Esophagus squamous epithelium (tissue), 5 donors: ENCODE results near the gene SLC35F4. TPM values are rescaled to one million over a fixed set of nuclear protein-coding genes. Genes with fewer than 3 reads are reported as not detected.
"Not testable (repeated sequence)": the region's sequence is repeated elsewhere in the genome, so short reads cannot be mapped to it uniquely, and the experiment has no call there.

Experiments used
- DNase-seq: peaks from one replicate; lab custom pipeline; 2025; lab: John Stamatoyannopoulos, UW
- H3K27ac ChIP-seq, 4 donors: fragments of 200-600 bp; sonication (generic); one replicate each; pipeline ENCODE4 v1.5.1; 2016 to 2019; ENCODE audit warnings: mild to moderate bottlenecking in 1 of 4
- H3K27me3 ChIP-seq, 4 donors: fragments of 200-600 bp; sonication (generic); 1 replicate in 3 of 4; 2 replicates in 1 of 4; pipeline versions ENCODE4 v1.5.1 to v1.6.0; 2017 to 2021; ENCODE audit warnings: antibody characterized with exemption in 1 of 4
- H3K36me3 ChIP-seq, 3 donors: fragments of 200-600 bp; sonication (generic); one replicate each; pipeline ENCODE4 v1.5.1; 2016 to 2019
- H3K4me1 ChIP-seq, 3 donors: fragments of 200-600 bp; sonication (generic); one replicate each; pipeline ENCODE4 v1.5.1; 2017 to 2019
- H3K4me3 ChIP-seq, 4 donors: fragments of 200-600 bp; sonication (generic); 1 replicate in 3 of 4; 2 replicates in 1 of 4; pipeline ENCODE4 v1.5.1; 2016 to 2019; ENCODE audit warnings: mild to moderate bottlenecking in 2 of 4, moderate library complexity in 1 of 4
- H3K9me3 ChIP-seq, 3 donors: fragments of 200-600 bp; sonication (generic); one replicate each; pipeline ENCODE4 v1.5.1; 2016 to 2019
- POLR2A ChIP-seq, 4 donors: fragments of 450-650 bp; IDR thresholded peaks; one replicate each; pipeline ENCODE4 v1.6.1; 2017; ENCODE audit warnings: antibody characterized with exemption in 4 of 4, mild to moderate bottlenecking in 4 of 4, moderate library complexity in 3 of 4
- WGBS, 2 donors: methylation state at CpG; one replicate each; pipeline ENCODE4 v1.1.5; 2018; 5-methylcytosine and 5-hydroxymethylcytosine counted together
- intact Hi-C: fragments of 100-400 bp; cut with DNase I; formaldehyde crosslinking; loops from one replicate; pipeline ENCODE4 v1.15.0; 2022
- total RNA-seq, 4 donors: library from RNA; depleted of rRNA; stranded (reverse); fragments of >200 nt; gene quantifications; one replicate each; pipeline ENCODE4 v1.1.0, GENCODE V29; 2016
- TF ChIP-seq, protein P1 (sequence below), 6 experiments: fragments of 450-650 bp in 4 of 6; fragments of 200-600 bp in 2 of 6; sonication (generic) in 2 of 6; IDR thresholded peaks; one replicate each; pipeline ENCODE4 v1.5.1; 2016 to 2019; ENCODE audit warnings: antibody characterized with exemption in 6 of 6, mild to moderate bottlenecking in 4 of 6, moderate library complexity in 4 of 6
- donor health status: DM: yes; HTN: yes; CAD: no.

SLC35F4 gene
- total RNA-seq, 4 donors from 2014 or later = not detected

DNA sequence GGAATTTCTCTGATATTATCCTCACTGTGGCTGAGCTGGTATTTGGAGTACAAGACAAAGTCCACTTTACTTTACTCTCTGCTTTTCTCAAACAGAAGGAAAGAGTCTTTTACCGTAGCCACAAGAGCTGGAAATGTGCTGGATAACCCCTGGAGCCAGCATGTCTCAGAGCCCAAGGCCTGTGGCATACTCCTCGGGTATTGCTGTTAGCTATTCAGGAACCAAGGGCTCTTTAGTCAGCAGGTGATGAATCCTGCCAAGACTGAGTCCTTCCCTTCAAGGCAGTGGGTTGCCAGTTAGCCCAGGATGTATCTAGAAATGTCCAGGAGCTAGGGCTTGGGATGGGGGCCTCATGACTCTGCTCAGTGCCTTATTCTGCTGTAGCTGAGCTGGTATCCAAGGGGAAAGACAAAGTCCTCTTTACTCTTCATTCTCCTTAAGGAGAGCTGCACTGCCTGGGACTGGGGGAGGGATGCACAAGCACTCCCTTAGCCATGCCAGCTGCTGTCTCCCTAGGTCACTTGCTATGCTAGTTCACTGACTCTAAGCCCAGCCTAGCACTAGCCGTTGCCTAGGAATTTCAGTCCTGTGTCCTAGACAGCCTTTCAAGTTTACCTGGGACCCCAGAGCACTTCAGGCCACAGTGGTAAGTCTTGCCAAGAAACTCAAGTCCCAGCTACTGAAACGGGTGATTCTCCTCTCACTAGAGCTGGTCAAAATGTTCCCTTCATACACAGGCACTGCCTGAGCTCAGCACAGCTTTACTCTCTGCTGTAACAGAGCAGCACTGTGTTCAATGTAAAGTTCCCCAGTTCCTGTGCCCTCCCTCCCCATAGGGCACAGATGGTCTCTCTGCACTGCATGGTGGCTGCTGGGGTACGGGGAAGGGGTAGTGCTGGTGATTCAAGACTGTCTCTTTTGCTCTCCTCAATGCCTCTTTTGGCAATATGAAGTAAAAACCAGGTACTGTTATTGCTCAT, 136.4 kb downstream of the SLC35F4 start:
- no peak overlapping the region for H3K4me3 ChIP-seq
- DNase-seq = no peak
- no peaks in the 10 kb centered on the region for H3K4me1 ChIP-seq
- H3K27ac ChIP-seq = no peak overlapping the region
- no peaks in the 10 kb centered on the region for H3K36me3 ChIP-seq
- no peaks in the 10 kb centered on the region for H3K27me3 ChIP-seq
- TF ChIP-seq, protein P1, sequence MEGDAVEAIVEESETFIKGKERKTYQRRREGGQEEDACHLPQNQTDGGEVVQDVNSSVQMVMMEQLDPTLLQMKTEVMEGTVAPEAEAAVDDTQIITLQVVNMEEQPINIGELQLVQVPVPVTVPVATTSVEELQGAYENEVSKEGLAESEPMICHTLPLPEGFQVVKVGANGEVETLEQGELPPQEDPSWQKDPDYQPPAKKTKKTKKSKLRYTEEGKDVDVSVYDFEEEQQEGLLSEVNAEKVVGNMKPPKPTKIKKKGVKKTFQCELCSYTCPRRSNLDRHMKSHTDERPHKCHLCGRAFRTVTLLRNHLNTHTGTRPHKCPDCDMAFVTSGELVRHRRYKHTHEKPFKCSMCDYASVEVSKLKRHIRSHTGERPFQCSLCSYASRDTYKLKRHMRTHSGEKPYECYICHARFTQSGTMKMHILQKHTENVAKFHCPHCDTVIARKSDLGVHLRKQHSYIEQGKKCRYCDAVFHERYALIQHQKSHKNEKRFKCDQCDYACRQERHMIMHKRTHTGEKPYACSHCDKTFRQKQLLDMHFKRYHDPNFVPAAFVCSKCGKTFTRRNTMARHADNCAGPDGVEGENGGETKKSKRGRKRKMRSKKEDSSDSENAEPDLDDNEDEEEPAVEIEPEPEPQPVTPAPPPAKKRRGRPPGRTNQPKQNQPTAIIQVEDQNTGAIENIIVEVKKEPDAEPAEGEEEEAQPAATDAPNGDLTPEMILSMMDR (IDR thresholded peaks at IDR 0.05) = no peak
- no peak for TF ChIP-seq POLR2A (IDR thresholded peaks at IDR 0.05)
- 64 to 72% methylated on average over 3 to 4 of the region's 5 CpGs for WGBS, 2 donors
- intact Hi-C loops = no loop called here
- H3K9me3 ChIP-seq = no peaks in the 10 kb centered on the region

DNA sequence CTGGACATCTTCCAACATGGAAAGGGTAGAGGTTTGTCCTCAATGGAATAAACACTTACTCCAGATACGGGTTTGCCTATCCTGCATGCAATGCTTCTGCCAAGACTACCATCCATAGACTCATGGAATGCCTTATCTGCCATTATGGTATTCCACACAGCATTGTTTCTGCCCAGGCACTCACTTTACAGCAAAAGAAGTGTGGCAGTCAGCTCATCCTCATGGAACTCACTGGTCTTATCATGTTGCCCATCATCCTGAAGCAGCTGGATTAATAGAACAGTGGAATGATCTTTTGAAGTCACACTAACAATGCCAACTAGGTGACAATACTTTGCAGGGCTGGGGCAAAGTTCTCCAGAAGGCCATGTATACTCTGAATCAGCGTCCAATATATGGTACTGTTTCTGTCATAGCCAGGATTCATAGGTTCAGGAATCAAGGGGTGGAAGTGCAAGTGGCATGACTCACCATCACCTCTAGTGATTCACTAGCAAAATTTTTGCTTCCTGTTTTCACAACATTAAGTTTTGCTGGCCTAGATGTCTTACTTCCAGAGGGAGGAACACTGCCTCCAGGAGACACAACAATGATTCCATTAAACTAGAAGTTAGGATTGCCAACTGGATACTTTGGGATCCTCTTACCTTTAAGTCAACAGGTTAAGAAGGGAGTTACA, 140.4 kb downstream of the SLC35F4 start:
- 45 to 51% methylated on average over 2 of the region's 2 CpGs for WGBS, 2 donors
- no peak for DNase-seq
- intact Hi-C loops = no loop called here
- no peaks in the 10 kb centered on the region for H3K27me3 ChIP-seq
- H3K36me3 ChIP-seq = no peaks in the 10 kb centered on the region
- no peak for TF ChIP-seq POLR2A (IDR thresholded peaks at IDR 0.05)
- TF ChIP-seq, protein P1 (IDR thresholded peaks at IDR 0.05) = no peak
- no peaks in the 10 kb centered on the region for H3K9me3 ChIP-seq
- no peak overlapping the region for H3K4me3 ChIP-seq
- no peaks in the 10 kb centered on the region for H3K4me1 ChIP-seq
- H3K27ac ChIP-seq = no peak overlapping the region

DNA sequence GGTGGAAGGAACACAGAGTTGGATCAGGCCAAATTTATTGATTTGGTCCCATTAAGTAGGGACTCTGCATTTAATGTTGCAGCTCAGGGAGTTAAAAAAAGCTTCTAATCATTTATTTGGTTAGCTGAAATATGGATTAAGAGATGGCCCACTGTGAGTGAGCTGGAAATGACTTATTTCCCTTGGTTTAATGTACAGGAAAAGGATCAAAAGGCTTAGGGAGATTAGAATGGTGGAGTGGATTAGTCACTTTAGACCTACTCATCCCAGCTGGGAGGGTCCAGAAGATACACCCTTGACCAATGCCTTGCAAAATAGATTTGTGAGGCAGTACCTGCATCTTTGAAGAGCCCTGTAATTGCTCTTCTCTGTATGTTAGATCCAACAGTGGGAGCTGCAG, 143.8 kb downstream of the SLC35F4 start:
- H3K9me3 ChIP-seq, intact Hi-C loops, H3K4me1 ChIP-seq, H3K36me3 ChIP-seq, H3K27ac ChIP-seq, H3K4me3 ChIP-seq, H3K27me3 ChIP-seq, DNase-seq: not testable (repeated sequence)

DNA sequence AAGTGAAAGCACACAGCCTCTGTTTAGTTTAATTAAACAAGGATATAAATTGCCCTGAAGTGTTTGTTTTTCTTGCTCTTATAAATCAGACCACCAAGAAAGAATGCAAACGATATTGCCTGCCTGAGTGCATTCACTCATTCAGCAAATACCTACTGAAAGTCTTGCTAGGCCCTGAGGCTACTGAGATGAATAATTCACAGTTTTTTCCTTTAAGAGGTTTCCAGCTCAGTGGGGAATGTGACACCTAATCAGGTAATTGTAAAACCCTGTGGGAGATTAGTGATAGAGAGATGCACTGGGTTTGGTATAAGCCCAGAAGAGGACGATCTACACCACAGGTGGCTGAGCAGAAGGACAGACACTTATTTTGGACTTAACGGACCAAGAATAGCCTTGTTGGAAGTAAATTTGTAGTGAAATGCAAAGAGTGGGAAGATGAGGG, 151.4 kb downstream of the SLC35F4 start:
- 8 to 15% methylated on average over 3 of the region's 3 CpGs for WGBS, 2 donors

DNA sequence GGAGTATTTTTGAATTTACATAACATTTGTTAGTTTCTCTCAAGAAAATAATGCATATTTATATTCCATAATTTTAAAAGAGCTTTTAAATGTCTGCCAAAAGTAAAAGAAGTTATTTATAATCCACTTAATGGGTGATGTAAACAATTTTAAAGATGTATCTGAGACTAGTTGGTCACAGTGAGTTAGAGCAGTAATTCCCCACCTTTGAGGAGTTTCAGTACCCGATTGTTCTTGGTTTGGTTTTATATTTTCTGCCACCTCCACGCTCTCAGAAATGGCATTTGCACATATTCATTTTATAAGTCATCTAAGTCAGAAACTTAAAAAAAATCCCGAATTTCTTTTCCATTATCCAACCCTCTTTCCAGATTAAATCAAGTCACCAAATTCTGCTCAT, 153.2 kb downstream of the SLC35F4 start:
- no peaks in the 10 kb centered on the region for H3K36me3 ChIP-seq
- H3K27me3 ChIP-seq = no peaks in the 10 kb centered on the region
- no peak for DNase-seq
- no peaks in the 10 kb centered on the region for H3K4me1 ChIP-seq
- H3K27ac ChIP-seq = no peak overlapping the region
- intact Hi-C loops = no loop called here
- no peak overlapping the region for H3K4me3 ChIP-seq
- no peak for TF ChIP-seq POLR2A (IDR thresholded peaks at IDR 0.05)
- TF ChIP-seq, protein P1 (IDR thresholded peaks at IDR 0.05) = no peak
- WGBS, 2 donors = 72 to 80% methylated on average over 3 of the region's 3 CpGs
- peaks cover 0 to 11% (median 0%) of the 10 kb centered on the region in 3 donors for H3K9me3 ChIP-seq

More for the DNA sequence above, 151.4 kb downstream of the SLC35F4 start:
- Histone ChIP-seq H3K4me1 (no peaks in the 10 kb centered on the region), H3K36me3 (no peaks in the 10 kb centered on the region), H3K9me3 (peaks cover 0 to 11% (median 0%) of the 10 kb centered on the region in 3 donors), H3K27ac (no peak overlapping the region), H3K27me3 (no peaks in the 10 kb centered on the region), H3K4me3 (no peak overlapping the region)
- DNase-seq = no peak
- no peak for TF ChIP-seq POLR2A (IDR thresholded peaks at IDR 0.05)
- TF ChIP-seq, protein P1 (IDR thresholded peaks at IDR 0.05) = no peak
- intact Hi-C loops = no loop called here
